HG02884 (cell line): ENCODE data around the gene MRPL33.
A peak's percentile ranks its signal among the peaks of the same experiment; 100 is the strongest.

Experiments used
- ATAC-seq: cut with Tn5 transposase; IDR thresholded peaks from one replicate; pipeline ENCODE4 v1.9.1; 2021; ENCODE audit warnings: mild to moderate bottlenecking, moderate library complexity; ENCODE audit not compliant: unreplicated experiment

MRPL33 gene

DNA sequence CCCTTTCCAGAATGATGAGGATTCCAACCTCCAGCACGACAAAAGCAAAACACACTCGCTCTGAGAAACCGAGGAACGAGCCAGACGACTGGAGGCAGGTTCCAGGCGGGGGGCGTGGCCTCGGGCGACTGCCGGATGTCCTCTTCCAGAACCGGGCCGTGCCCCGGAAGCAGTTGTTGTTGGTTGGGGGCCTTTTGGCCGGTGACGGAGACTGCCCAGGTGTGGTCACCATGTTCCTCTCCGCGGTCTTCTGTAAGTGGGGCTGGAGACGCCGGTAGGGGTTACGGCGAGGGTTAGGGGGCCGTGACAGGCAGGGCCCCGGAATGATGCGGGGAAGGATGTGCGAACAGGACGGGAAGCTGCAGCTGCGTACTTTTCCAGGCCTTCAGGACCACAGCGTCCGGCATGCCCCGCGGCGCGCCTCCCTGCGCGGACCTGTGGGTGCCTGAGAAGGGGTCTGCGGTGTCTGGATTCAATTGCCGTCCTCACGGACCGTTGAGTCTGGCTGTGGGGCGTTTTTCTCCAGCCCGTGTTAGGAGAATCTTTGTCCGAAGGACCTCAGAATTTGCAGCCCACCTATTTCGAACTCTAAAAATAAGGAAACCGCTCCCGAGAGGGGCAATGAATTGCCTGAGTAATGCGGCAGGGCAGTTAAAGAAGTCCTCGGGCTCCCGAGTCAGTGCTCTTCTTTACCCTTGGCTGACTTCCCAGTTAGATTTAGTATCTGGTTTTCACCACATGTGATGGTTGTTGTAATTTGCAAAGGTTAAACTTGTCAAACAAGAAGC lies at the start of gene MRPL33:
Gene MRPL33, plus strand, starts transcription at position 172 of the 788 bp plus-strand sequence. Its CDS starts 59 bp downstream, at position 231.
- peak; percentile 96 for ATAC-seq

DNA sequence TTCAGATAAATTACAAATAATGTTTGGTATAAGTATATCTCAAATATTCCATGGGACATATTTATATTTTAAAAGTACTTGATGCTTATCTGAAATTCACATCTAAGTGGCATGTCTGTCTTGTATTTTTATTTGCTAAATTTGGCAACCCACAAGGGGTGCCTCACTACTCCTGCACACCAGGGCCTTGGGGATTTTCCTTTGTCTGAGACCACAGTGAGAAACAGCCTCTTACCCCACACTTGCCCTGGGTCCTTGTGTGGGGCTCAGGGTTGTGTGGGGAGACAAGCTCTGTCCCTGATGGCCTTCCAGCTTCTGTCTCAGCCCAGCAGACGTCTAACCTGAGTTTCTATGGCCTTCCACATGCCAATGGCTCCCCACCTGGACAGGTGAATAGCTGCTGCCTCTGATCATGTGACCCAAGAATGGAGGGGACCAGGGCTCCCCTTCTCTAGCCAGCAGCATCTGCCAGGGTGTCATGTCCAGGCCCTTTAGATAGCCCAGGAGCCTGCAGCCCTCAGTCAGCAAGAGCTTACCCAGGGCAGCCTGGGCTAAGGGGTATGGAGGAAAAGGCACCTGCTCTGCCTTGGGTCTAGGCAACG lies 49.5 kb upstream of the MRPL33 start:
- ATAC-seq: no peak

DNA sequence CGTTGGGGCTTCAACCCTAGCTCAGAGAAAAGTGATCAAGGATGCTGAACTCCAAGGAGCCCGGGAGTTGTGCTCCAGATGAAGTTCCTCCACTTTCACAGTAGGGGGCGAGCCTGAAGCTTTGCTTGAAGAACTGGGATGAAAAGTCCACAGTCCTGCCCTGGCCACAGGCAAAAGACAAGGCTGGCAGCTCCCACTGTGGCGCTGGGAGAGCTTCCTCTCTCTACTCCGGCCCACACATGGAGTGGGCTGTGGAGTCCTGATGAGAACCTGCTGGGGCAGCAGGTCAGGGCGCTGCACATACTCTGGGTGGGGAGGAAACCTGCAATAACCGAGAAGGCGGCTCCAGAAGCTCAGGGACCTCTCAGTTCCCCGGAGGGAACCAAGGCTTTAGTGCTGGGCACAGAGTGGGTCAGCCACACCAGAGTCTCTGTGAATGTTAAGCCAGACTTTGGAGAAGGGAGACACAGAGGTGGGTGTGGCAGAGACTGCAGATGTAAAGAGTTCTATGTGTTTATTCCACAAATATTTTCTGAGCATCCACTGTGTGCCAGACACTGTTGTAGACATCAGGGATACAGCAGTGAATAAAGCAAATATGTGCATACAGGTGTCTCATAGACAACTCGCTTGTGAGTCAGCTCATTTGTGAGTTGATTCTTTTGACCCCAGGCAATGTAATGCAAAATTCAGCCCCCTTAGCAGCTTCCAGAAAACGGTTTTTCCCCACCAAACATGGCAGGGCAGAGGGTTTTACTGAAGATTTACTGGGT lies 48.0 kb upstream of the MRPL33 start:
- ATAC-seq: no peak

GRCh38 chr2:27724191-27724590 lies 47.3 kb upstream of the MRPL33 start:
- no peak for ATAC-seq

- ATAC-seq: no peak
These were observed 46.4 kb upstream of the MRPL33 start for GRCh38 chr2:27724905-27725701.

DNA sequence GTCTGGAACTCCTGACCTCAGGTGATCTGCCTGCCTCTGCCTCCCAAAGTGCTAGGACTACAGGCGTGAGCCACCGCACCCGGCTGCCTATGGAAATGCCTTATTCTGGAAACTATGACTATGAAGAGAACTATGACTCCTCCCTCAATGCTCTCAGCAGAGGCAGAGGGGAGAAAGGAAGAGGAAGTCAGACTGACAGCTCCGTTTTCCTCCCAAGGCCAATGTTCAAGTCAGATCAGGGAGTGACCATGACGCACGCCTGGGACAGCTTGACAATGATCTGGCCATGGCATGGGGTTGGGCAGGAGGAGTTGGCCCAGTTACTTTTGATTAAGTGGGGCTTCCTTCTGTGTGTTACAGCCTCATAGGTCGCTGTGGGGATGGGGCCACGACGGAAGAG lies 44.3 kb upstream of the MRPL33 start:
- no peak for ATAC-seq

GRCh38 chr2:27728081-27728858 lies 43.2 kb upstream of the MRPL33 start:
- ATAC-seq: no peak

GRCh38 chr2:27729198-27729597 lies 42.3 kb upstream of the MRPL33 start:
- ATAC-seq: no peak

- ATAC-seq: no peak
These were observed 41.9 kb upstream of the MRPL33 start for GRCh38 chr2:27729614-27730013.

DNA sequence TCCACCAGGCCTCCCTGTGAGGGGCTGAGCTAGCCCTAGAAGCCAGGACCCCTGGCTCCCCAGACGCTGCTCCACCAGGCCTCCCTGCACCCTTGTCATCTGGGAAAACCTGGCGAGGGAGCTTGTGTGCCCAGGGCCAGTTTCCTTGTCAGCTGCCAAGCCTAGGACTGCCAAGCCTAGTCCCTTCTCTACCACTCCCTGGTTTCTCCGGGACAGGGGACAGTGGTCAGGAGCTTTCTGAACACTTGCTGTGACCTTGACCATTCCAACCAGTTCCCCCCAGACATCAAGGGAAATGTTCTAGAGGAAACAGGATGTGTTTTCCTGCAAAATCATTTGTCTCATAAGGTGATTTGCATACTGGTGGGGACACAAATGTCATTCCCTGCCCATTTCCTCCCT lies 41.3 kb upstream of the MRPL33 start:
- ATAC-seq: no peak

DNA sequence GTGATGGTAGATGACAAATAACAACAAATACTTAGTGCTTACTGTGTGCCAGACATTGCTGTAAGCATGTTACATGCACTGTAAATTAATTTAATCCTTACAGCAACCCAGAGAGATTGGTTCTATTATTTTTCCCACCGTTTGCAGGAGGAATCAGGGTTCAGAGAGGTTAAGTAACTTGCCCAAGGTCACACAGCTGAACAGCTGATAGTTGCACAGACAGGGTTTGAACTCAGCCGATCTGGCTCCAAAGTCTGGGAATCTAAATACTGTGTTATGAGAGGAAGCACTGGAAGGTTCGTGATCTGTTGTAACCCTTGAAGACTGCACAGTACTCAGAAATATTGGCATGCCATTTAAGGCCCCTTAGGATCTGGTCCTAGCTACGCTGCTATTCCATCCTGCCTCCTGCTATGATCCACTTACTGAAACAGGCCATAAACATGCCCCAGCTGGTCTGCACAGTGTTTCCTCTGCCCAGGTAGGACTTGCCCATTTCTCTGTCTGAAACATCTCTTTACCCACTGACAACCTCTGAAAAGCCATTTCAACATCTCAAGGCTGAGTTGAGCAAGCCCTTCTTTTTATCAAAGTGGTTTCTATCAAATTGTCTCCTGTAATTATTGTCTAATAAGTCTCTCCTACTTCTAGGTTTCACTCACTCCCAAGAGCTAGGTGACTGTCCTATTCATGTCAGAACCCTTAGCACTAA lies 40.4 kb upstream of the MRPL33 start:
- no peak for ATAC-seq

DNA sequence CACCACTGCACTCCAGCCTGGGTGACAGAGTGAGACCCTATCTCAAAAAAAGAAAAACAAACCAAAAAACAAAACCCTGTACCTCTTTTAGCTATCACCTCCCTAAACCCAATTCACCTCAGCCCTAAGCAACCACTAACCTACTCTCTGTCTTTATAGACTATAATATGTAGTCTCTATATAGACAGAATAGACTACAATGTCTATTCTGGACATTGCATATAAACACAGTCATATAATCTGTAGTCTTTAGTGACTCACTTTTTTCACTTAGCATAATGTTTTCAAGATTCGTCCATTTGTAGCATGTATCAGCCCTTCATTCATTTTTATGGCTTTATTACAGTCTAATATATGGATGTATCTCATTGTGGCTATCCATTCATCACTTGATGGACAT lies 37.2 kb upstream of the MRPL33 start:
- ATAC-seq: no peak

DNA sequence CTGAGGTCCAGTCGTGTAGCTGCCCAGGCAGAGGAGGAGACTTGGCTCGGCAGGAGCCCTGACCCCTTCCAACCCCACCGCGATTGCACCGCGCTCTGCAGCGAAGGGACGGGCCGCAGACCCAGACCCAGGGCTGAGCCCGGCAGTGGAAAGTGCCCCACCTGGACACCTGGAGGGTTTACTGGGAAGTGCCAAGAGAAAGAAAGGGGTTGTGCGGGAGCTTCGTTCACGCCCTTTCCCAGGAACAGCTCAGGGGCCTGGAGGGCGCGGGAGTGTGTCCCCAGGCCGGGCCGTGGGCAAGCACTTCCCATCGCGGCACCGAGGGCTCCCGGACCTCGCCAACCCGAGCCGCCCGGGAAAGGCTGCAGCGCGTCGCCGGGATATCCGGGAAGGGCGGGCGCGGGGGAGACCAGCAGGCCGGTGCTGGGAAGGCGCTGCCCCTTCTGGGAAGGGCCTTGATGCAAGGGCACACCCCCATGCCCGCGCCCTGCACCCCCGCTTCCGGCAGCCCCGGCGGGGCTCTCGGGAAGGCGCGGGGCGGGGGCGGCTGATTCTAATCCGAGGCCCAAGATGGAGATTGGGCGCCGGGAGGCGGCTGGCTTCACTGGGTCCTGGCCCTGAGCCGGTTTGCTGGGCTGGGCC lies 36.1 kb upstream of the MRPL33 start:
- ATAC-seq: no peak

GRCh38 chr2:27736031-27736889 lies 35.3 kb upstream of the MRPL33 start:
- ATAC-seq: no peak

DNA sequence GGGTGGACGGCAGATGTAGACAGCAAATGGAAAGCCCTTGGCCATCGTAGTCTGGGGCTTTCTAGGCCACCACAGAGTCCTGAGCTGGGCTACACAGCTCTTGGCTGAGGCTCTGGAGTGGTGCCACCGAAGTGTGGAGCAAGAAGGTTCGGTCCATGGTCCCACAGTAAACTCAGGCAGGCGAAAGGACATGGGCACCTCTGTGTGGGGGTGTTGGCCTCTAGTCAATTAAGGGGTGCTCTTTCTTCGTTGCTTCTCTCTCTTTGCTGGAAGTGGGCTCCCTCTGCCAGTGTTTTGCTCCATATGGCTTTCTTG lies 34.7 kb upstream of the MRPL33 start:
- ATAC-seq: no peak

GRCh38 chr2:27737676-27738348 lies 33.7 kb upstream of the MRPL33 start:
- no peak for ATAC-seq

GRCh38 chr2:27738349-27739057 lies 33.0 kb upstream of the MRPL33 start:
- ATAC-seq: no peak
